ENCODE measurements around the gene PROC. TPM values are rescaled to one million over a fixed set of nuclear protein-coding genes. Genes with fewer than 3 reads are reported as not detected.
A peak's percentile ranks its signal among the peaks of the same experiment; 100 is the strongest.

Gene PROC
- total RNA-seq, 1 experiment from 2014 or later, result not detected

DNA sequence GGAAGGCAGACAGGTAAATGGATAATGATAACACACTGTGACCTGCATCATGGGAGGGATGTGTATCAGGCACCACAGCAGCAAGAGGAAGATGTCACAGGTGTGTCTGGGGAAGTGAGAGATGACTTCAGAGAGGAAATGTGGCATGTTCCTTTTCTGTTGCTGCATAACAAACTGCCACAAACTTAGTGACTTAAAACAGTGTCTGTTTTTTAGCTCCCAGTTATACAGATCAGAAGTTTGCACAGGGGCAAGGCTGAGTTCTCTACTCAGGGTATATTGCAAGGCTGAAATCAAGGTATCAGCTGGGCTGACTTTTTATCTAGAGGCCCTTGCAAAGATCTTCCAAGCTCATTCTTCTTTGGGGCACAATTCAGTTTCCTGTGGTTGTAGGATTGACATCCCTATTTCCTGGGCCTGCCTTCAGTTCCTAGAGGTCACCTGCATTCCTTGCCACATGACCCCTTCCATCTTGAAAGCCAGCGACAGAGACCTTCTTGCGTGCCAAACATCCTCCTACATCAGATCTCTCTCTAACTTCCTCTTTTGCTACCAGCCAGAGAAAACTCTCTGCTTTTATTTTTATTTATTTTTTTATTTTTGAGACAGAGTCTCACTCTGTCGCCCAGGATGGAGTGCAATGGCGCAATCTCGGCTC lies 28.3 kb upstream of the PROC start:
- no peak for DNase-seq (ENCODE audit: low read depth, low spot score)
- in situ Hi-C loops (cut with HindIII; ENCODE audit: low pct_unique_long_range_greater_than_20kb, low sequenced_read_pairs), result no loop called here

DNA sequence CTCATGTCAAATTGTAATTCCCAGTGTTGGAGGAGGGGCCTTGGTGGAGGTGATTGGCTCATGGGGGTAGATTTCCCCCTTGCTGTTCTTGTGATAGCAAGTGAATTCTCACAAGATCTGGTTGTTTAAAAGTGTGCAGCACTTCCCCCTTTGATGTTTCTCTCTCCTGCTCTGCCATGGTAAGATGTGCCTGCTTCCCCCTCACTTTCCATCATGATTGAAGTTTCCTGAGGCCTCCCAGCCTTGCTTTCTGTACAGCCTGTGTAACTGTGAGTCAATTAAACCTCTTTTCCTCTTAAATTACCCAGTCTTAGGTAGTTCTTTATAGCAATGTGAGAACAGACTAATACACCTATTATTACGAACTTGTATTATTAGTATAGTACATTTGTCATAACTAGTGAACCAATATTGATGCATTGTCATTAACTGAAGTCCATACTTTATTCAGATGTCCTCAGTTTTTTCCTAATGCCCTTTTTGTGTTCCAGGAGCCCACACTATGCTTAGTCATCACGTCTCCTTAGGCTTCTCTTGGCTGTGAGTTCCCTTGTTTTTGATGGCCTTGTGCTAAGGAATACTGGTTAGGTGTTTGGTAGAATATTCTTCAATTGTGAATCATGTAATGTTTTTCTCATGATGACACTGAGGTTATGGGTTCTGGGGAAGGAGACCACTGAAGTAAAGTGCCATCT lies 25.9 kb upstream of the PROC start:
- in situ Hi-C loops (cut with HindIII; ENCODE audit: low pct_unique_long_range_greater_than_20kb, low sequenced_read_pairs), result no loop called here
- no peak for DNase-seq (ENCODE audit: low read depth, low spot score)

DNA sequence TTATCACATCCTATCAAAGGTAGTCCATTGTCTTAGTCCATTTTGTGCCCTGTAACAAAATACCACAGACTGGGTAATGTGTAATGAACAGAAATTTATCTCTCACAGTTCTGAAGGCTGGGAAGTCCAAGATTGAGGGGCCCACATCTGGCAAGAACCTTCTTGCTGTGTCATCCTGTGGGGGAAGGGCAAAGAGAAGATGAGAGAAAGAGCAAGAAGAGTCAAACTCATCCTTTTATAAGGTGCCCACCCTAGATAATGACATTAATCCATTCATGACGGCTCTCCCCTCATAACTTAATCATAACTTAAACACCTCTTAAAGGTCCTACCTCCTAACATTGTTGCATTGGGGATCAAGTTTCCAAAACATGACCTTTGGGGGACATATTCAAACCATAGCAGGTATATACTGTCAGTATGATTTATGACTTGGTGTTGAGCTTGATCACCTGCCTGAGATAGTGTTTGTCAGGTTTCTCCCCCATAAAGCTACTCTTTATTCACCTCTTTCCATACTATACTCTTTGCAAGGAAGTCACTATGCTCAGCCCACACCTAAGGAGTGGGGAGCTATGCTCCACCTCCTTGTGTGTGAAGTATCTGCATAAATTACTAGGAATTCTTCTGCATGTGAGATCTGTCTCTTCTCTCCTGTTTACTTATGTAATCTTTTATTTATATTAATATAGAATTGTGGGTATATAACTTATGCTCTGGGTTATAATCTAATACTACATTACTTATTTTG lies 25.2 kb upstream of the PROC start:
- in situ Hi-C loops (cut with HindIII; ENCODE audit: low pct_unique_long_range_greater_than_20kb, low sequenced_read_pairs), result no loop called here
- no peak for DNase-seq (ENCODE audit: low read depth, low spot score)

DNA sequence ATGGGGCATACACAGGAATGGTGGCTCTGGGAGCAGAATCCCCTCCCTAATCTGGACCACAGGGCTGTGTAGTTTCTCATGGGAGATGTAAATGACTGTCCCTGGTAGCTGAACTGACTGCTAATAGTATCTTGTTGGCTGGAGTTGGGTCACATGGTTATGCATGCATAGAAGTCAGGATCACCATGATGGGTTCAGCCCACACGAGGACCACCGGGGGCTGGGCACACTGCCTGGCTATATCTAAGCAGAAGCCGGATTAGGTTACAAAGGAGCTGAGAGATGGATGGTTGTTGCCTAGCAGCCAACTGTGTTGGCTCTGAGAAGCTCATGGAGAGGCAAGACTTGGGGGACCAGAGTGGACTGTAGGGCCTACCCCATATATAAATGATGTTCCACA lies 23.7 kb upstream of the PROC start:
- DNase-seq (ENCODE audit: low read depth, low spot score), result no peak
- in situ Hi-C loops (cut with HindIII; ENCODE audit: low pct_unique_long_range_greater_than_20kb, low sequenced_read_pairs), result no loop called here

DNA sequence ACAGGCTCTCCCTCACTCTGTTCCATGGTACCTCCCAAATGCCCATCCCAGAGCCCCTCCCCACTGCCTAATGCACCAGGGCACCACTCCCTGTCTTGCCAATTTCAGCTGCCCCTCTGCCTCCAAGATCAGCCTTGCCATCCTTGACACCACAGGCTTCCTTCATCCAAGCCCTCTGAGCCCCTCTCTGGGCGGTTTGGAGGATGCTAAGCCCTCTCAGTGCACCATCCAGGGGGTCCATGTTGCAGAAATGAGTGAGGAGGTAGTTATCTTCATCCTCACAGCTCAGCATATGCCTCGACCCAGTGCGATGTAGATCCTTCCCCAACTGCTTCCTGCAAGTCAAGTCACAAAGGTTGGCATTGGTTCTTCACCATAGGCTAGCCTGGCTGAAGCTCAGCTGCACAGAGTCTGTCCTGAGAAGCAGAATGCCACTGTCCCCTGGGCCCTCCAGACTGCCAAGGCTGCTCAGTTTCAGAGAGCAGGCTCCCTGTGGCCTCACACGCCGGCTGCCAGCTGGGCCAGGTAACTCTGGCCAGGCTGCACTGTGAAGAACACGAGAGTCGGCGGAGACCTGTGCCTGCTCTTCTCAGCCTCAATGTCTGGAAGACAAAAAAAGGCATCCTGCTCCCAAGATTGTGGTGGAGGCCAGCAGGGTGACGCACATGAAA lies 20.5 kb upstream of the PROC start:
- in situ Hi-C loops (cut with HindIII; ENCODE audit: low pct_unique_long_range_greater_than_20kb, low sequenced_read_pairs), result no loop called here
- no peak for DNase-seq (ENCODE audit: low read depth, low spot score)

DNA sequence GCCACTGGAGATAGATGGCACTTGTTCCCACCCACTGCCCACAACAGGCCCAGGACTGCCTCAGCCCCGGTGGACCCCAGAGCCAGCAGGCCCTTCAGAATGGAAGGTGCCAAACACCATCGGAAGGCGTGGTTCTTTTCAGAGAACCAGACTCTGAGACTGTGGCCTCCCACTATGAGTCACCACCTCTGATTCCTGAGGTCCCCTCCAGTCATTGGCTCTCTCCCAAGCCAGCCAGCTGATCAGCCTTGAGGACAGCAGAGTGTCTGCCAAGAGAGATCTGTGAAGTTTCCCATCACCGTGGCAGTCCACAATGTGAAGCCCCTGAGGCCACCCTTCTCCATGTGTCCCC lies 20.0 kb upstream of the PROC start:
- in situ Hi-C loops (cut with HindIII; ENCODE audit: low pct_unique_long_range_greater_than_20kb, low sequenced_read_pairs), result no loop called here
- DNase-seq (ENCODE audit: low read depth, low spot score), result peak; percentile 73

DNA sequence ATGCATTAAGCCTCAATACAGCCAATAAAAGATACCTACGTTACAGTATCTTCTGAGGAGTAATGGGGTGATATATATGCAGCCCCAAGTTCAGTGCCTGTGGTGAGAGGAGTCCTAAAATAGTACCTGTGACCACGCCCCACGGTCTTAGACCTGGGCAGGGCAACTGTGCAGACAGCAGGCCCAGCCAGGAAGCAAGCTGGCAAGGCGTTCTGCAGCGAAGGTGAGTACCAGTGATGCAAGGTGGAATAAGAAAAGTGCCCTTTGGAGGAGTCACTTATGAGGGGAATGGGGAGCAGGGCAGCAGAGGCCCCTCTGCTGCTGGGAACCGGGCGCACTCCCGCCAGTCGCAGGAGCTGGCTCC lies 17.7 kb upstream of the PROC start:
- DNase-seq (ENCODE audit: low read depth, low spot score), result no peak
- in situ Hi-C loops (cut with HindIII; ENCODE audit: low pct_unique_long_range_greater_than_20kb, low sequenced_read_pairs), result no loop called here

DNA sequence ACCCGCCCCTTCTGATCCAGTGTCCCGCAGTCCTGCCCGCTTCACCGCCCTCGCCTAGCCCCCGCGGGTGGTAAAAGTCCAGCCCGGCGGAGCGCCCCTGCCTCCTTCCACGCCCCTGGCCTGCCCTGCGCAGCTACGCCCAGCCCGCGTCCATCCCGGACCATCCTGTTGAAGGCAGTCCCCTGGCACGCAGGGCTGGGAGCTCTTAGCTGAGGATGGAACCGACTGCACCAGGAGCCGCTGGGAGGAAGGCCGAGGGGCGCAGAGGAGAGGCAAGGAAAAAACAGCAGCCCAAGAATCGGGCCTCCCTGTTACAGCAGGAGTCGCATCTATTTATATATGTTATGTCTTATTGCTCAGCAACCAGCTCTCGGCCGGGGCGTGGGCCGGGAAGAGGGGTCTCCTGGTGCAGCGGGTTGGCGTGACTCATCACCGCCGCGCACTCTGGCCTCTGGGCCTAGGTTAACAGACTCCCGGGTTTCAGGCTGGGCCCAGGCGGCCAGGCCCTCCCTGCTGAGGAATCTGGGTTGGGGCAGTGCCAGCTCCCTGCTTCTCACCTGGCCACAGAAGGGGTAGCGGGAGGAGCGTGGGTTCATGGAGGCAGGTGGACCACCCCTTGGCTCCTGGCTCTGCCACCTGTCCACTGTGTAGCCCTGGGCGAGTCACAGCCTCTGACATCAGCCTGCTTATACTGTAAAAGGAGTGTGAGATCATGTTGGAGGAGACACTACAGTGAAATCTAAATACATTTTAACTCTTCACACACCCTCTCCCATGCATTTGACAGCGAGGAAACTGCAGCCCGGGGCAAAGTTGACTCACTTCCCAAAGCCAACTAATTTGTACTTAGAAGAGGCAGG lies 17.1 kb upstream of the PROC start:
- in situ Hi-C loops (cut with HindIII; ENCODE audit: low pct_unique_long_range_greater_than_20kb, low sequenced_read_pairs), result no loop called here
- no peak for DNase-seq (ENCODE audit: low read depth, low spot score)

DNA sequence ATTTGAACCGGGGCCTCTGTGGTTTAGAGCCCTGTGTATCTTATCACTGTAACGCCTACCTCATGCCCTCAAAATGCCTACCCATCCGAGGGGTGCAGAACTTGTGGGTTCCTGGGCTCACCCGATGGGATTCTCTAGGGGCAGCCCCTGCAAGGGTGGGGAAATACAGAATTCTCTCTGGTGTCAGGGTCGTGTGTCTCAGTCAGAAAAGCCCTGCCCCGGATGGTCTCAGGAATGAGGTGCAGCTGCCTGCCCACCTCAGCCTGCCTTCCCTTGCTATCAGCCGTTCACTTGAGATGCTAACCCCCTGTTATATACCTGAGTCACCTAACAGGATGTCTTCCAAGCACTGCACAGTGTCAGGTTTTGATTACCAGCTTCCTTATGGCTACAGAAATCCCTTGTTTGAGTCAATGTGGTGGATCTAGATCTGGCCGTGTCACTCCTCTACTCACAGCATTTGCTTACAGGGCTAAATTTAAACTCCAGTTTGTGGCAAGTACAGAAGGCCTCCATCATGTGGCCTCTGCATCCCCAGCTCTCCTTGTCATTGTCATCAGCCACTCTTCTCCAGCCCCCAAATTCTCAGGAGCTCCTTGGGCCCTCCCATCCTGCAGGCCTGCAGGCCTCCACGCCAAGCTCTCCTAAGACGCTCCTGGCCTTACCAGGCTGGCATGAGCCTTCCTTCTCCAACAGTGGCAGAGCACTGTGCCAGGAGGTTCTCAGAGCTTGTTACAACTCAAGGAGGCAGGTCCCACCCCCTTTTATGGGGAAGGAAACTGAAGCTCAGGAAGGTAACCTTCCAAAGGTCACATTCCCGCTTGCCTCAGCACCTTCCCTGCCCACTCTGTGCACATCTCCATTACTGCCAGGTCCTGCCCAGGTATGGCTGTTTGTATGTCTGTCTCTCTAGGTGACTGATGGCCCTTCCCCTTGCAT lies 16.2 kb upstream of the PROC start:
- in situ Hi-C loops (cut with HindIII; ENCODE audit: low pct_unique_long_range_greater_than_20kb, low sequenced_read_pairs), result no loop called here
- DNase-seq (ENCODE audit: low read depth, low spot score), result no peak

DNA sequence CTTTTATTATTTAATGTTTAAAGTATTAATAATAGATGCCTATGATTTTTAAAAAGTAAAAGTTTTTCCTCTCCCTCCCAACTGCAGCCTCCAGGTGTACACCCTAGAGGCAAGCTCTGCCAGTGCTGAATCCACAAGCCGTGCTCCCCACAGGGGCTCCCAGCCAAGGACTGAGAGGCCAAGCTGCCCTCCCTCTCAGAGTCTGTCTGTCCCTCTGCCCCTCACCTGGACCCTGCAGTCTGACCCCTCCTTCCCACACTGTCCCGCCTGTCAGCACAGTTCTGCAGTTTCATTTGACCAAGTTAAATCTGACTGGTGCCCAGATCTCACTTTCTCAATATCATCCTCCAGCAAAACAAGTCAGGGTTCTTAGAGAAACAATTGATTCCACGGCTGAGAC lies 14.8 kb upstream of the PROC start:
- in situ Hi-C loops (cut with HindIII; ENCODE audit: low pct_unique_long_range_greater_than_20kb, low sequenced_read_pairs), result no loop called here
- DNase-seq (ENCODE audit: low read depth, low spot score), result no peak

DNA sequence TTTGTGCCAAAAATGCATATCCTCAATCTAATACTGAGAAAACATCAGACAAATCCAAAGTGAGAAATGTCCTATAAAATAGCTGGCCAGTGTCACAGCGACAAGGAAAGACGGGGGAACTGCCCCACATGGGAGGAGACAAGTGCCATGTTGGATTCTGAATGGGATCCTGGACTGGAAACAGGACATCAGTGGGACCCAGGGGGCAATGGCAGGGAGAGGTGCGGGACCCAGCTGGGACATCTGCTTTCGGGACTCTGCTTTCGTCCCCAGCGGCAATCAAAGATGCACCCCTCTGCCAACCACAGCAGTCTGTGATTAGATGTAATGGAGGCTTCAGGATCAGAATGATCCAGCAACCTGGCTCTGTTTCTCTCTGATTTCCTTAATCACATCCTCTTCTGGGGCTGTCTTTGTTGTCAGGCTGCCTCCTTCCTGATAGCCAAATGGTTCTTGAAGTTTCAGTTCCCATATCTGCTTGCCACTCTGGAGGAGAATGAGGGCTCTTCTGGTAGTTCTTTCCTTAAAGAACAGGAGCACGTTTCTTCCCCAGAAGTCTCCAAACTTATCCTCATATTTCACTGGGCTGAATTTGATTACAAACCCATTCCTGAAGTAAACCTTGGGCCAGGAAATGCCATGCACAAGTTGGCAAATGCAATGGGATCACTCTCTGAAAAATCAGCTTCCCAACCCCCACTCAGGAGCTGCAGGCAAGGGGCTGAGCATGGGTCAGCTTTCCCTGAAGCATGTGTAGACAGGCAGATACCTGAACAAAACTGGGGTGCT lies 13.6 kb upstream of the PROC start:
- in situ Hi-C loops (cut with HindIII; ENCODE audit: low pct_unique_long_range_greater_than_20kb, low sequenced_read_pairs), result no loop called here
- no peak for DNase-seq (ENCODE audit: low read depth, low spot score)

DNA sequence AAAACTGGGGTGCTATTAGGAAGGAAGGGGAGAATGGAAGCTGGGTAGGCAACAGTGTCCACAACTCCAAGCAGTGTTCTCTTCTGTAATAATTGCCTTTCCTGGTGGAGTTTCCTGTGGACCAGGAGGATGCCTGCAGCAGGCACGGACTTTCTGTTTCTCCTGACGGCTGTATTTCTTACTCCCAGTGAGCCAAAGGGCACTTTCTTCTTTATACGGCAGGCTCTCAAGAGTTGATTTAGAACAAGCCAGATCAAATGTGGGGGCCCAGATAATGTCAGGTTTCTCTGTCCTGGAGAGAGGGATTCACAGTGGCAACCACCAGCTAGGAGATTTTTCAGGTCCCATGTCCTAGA lies 13.0 kb upstream of the PROC start:
- in situ Hi-C loops (cut with HindIII; ENCODE audit: low pct_unique_long_range_greater_than_20kb, low sequenced_read_pairs), result no loop called here
- DNase-seq (ENCODE audit: low read depth, low spot score), result no peak

DNA sequence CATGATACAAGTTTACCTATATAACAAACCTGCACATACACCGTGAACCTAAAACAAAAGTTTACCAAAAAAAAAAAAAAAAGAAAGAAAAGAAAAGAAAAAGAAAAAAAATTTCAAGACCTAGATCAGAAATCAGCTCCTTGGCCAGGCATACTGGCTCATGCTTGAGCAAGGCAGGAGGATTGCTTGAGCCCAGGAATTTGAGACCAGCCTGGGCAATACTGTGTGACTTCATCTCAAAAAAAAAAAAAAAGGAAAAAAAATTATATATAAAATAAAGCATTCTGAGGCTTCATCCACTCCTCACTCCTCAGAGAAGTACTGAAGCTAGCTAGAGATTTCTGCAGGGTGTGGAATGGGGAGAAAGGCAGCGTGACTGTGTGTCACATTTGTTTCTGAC lies 11.8 kb upstream of the PROC start:
- in situ Hi-C loops (cut with HindIII; ENCODE audit: low pct_unique_long_range_greater_than_20kb, low sequenced_read_pairs), result no loop called here
- no peak for DNase-seq (ENCODE audit: low read depth, low spot score)

DNA sequence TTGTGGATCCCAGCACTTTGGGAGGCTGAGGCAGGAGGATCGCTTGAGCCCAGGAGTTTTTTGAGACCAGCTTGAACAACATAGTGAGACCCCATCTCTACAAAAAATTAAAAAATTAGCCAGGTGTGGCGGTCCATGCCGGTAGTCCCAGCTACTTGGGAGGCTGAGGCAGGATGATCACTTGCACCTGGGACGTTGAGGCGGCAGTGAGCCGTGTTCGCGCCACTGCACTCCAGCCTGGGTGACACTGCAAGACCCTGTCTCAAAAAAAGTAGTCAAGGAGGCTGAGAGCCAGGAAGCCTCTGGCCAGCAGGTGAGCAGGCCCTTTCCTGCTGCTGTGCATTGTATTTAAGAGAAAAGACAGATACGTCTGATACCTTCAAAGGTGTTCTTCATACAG lies 11.1 kb upstream of the PROC start:
- DNase-seq (ENCODE audit: low read depth, low spot score), result no peak
- in situ Hi-C loops (cut with HindIII; ENCODE audit: low pct_unique_long_range_greater_than_20kb, low sequenced_read_pairs), result no loop called here

DNA sequence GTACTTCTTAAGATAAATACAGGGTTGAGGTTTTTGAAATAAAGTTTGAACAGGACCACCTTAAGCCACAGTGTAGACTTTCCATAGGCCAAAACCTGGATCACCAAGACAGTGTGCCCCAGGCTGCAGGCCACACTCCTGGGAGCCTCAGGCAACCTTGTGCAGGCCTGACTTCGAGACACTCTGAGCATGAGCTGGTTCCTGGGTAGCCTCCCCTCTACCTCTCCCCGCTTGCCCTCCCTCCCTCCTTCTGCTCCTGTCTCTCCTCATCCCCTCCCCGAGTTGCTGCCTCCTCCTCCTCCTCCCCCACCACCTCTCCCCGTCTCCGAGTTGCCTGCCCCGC lies 10.6 kb upstream of the PROC start:
- in situ Hi-C loops (cut with HindIII; ENCODE audit: low pct_unique_long_range_greater_than_20kb, low sequenced_read_pairs), result no loop called here
- DNase-seq (ENCODE audit: low read depth, low spot score), result no peak
